Eye (tissue), 1 donor: ENCODE data around the gene RNF214.
"Not testable (repeated sequence)": the region's sequence is repeated elsewhere in the genome, so short reads cannot be mapped to it uniquely, and the experiment has no call there.

Experiments used
- DNase-seq: peaks from one replicate; pipeline ENCODE4 v3.0.0-alpha.2; 2015

The RNF214 gene

GRCh38 chr11:117198613-117199012, 33.9 kb upstream of the RNF214 start:
- no peak for DNase-seq

- peak; percentile 70 for DNase-seq
These were observed 33.2 kb upstream of the RNF214 start, which contains the start of gene TAGLN for GRCh38 chr11:117199053-117199915. TSS of gene TAGLN (plus strand) at chr11:117199370. CDS start at chr11:117203014, 3,644 bp downstream.

- DNase-seq: no peak
These were observed 32.3 kb upstream of the RNF214 start for GRCh38 chr11:117199916-117200812.

DNA sequence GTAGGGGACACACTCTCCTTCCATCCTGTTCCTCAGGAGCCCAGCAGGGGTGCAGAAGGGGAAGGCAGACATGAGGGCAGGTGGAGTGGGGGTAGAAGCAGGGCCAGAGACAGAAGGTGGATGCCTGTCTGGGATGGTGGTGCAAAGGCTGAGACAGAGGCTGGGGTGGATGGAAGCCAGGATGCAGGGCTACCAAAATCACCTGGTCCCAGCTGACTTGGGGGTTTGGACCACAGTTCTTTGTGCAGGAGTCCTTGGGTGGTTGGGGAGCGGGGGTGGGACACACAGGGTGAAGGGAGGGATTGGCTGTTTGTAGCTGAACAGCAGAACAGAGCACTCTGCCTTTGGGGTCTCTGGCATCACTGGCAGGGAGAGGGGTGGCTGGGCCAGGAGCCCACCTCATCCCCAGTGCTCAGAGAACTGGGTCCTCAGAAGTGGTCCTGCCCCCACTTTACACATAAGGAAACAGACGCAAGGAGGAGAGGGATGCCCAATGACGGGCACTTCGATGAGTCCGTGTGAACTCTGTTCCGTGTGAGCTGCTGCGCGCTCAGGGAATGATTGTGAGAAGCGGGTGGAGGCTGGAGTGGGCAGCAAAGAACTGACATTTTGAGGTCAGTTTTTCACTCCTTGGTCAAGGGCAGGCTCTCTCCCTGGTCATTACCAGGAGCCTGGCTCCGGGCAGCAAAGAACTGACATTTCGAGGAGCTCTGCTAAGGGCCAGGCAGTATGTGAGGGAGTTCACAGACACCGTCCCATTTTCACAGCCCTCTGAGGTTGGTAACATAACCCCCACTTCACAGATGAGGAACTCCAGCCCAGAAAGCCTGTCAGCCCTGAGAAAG, 31.4 kb upstream of the RNF214 start:
- DNase-seq: no peak

DNA sequence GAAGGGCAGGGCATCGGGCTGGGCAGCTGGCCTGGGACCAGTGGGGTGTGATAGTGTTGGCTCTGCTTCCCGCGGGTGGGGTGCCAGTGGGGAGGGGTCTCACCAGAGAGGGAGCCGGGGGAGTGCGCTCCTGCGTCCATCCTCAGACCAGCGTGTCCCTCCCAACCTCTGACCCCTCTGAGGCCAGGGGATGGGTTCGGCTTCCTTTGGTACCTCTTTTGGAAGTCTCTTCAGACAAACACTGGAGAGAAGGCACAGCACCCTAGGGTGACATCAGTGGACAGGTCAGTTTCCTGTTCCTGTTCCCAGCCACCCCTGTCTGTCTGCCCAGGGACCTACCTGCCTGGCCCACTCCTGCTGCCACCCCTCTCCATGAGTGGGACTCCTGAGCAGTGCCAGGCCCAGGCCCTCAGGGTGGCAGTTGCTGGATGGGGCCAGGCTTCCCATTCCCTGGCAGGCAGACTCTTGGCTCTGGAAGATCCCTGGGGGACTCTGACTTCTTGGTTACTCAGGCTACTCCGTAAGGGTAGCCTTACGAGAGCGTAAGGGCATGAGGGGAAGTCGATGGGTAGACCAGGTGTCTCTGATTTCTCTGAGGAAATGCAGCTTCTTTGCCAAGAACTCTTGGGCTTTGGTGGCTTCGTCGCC, 30.7 kb upstream of the RNF214 start:
- no peak for DNase-seq

GRCh38 chr11:117202386-117203068, 29.9 kb upstream of the RNF214 start:
- no peak for DNase-seq

DNA sequence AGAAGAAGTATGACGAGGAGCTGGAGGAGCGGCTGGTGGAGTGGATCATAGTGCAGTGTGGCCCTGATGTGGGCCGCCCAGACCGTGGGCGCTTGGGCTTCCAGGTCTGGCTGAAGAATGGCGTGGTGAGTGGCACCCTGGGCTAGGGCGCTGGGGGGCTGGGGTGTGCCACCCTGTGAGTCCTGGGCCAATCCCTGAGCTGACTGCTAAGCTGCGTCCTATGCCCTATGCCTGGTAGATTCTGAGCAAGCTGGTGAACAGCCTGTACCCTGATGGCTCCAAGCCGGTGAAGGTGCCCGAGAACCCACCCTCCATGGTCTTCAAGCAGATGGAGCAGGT, 29.4 kb upstream of the RNF214 start:
- DNase-seq: no peak

- DNase-seq: no peak
These were observed 28.0 kb upstream of the RNF214 start for GRCh38 chr11:117204283-117205080.

- no peak for DNase-seq
These were observed 27.2 kb upstream of the RNF214 start for GRCh38 chr11:117205211-117205818.

GRCh38 chr11:117206111-117206510, 26.4 kb upstream of the RNF214 start:
- DNase-seq: not testable (repeated sequence)

DNA sequence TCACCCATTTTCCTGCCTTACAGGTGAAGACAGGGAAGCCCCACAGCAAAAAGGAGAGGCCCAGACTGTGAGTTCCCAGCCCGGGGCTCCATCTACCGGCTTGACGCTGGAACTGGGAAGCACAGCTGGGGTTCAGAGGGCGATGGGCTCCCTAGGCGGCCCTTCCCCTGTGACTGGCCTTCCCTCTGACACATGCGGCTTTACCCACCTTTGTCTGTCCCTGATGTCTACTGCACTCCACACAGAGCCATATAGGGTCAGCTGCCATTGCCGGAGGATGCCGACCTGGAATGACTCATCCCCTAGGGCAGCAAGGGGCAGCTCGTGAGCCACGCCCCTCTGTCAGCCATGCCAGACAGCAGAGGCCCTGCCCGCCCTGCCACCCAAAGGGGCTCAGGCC, 25.6 kb upstream of the RNF214 start:
- DNase-seq: not testable (repeated sequence)

DNA sequence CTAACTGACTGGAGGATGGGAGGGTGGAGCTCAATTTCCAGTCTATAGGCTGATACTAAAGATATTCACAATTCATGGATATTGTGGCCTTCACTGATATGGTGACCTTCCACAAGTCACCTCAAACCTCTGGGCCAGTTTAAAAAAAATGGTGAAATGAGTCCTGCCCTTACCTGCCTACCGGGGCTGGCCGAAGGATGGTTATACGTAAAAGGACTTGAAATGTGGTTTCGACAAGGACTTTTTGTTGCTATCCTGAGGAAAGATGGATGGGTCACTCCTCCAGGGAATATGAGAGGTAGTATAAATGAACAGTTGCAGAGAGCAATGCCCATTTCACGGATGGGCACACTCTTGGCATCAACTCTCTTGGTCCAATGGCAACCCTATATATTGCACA, 25.0 kb upstream of the RNF214 start:
- DNase-seq: not testable (repeated sequence)

GRCh38 chr11:117208710-117209109, 23.8 kb upstream of the RNF214 start:
- not testable (repeated sequence) for DNase-seq

- DNase-seq: not testable (repeated sequence)
These were observed 22.9 kb upstream of the RNF214 start for GRCh38 chr11:117209351-117210125.

- DNase-seq: no peak
These were observed 21.9 kb upstream of the RNF214 start for GRCh38 chr11:117210620-117211019.

DNA sequence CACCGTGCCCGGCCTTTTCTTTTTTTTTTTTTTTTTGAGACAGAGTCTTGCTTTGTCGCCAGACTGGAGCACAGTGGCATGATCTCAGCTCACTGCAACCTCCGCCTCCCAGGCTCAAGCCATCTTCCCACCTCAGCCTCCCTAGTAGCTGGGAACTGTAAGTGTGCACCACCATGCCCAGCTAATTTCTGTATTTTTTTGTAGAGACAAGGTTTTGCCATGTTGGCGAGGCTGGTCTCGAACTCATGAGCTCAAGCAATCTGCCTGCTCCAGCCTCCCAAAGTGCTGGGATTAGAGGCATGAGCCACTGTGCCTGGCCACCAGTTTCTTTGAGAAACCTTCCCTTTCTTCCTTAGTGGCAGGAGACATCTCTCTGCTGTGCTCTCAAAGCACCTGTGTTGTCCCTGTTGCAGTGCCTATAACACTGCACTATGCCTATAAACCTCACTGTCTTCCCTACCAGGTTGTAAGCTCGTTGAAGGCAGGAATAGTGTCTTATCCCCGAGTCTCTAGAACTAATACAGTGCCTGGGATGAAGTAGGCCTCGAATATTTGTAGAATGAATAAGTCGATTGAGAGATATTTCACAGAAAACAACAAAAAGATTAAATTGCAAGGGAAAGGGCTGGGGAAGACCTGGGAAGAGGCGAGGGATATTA, 19.6 kb upstream of the RNF214 start:
- no peak for DNase-seq

DNA sequence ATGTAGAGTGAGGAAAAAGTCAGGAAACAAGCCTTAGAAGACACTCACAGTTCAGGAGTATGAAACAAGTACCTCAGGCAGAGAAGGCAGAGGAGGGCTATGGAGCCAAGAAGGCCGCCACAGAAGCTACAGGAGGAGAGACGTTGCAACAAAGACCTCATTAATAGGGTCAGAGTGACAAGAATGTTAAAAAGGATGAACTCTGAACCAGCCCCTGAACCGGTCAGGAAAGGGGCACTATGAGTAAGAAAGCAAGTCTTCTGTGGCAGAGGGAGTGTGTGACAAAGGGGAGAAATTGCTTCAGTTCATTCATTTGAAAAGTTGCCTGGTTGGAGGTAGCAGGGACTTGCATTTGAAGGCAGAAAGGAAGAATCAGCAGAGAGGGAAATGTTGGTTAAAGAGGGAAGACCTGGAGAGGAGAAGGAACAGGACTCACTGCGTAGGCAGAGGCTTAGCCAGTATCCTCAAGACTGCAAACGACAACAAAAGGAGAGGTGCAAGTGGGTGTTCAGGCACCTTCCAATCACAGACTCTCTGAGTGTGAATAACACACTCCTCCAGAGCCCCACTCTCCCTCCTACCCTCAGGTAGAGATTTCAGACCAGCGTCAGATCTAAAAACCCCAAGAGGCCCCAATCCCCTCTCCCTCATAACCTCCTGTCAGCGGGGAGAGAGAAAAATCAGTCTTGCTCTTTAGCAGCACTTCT, 17.9 kb upstream of the RNF214 start:
- no peak for DNase-seq
